GM12801 (cell line): Measurements from ENCODE around the gene ERCC3.

Experiments used
- CTCF ChIP-seq: IDR thresholded peaks from one replicate; pipeline ENCODE4 v1.5.1; 2011; ENCODE audit warnings: control low read depth; ENCODE audit not compliant: insufficient read length; ENCODE audit errors: extremely low read depth

Gene ERCC3

DNA sequence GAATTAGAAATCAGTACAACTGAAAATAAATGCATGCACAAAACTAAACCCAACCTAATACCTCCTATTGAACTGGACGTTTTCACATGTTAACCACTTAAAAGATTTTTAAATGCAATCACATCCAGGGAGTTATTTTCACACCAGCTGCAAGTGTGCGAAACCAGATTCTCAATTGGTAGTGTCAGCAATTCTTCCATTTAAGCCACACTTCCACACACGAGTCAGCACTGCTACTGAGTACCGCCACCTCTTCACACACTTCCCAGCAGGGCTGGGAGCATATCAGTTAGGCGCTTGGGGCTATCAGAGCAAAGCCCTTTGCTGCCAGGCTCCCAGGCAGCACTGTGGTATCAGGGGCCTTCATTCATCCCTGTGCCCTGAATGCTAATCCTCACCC, 14.2 kb downstream of the ERCC3 start:
- TF ChIP-seq CTCF = no peak

DNA sequence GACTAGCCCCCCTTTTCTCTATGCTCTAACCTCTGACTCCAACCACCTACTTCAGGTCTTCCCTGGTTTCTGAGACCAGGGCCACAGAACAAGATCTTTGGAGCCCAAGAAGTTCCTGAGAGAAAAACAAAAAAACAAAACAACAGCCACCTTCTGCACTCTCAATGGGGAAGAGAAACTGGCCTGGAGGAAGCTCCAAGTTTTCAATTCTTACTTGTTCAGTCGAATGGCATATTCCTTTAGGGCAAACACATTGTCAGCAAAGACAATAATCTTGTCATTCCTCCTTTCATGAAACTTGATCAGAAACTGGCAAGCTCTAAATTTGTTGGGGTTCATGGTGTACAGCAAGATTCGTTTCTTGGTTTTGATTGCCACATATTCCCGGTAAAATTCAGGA, 15.0 kb downstream of the ERCC3 start:
- TF ChIP-seq CTCF = no peak

DNA sequence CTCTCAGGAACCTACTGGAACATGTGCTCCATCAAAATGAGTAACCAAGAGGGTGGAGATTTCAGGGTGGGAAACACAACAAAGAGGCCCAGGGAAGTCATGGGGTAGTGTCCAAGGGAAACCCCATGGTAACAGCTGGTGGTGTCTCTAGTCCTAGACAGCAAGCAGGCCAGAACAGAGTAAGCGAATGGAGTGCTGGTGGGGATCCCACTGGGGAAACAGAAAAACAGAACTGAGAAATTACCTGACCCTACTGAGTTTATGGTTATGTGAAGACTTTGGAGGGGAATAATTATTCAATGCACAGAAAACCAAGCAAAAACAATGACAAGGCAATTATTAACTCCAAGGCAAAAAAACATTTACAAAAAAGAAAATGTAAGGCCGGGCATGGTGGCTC, 16.9 kb downstream of the ERCC3 start:
- no peak for TF ChIP-seq CTCF

DNA sequence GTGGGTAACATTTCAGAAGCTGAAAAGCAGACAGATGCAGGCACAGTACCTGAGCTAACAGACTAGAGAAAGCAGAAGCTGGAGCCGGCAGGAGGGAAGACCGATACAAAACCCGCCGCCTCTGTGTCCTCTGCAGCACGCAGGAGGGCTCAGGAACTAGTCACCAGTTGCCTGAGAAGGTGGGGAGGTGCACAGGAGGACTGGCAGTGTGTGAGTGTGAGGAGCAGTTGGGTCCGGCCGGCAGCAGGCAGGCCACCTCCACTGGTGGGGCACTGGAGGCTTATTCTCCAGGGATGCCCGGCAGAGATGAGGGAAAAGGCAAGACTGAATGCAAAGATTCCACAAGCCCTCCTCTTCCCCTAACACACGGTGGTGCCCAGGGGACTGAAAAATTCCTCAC, 18.2 kb downstream of the ERCC3 start:
- no peak for TF ChIP-seq CTCF

DNA sequence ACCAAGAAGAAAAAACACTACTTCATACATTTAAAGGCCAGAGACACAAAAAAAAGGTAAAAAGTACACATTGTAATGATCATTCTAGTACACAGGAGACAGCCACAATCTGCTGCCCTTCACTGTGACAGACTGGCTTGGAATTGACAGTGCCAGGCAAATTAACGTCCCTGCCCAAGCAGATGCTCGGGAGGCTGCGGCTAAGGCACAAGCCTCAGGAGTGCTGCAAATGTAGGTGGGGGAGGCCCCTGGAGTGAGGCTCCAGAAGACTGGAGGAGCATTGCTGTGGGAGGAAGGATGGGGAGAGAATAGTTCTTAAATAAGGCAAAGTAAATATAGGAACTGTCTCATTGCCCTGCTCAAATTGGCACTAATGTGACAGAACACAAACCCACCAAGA, 18.6 kb downstream of the ERCC3 start:
- no peak for TF ChIP-seq CTCF

GRCh38 chr2:127270663-127271062, 23.3 kb downstream of the ERCC3 start:
- TF ChIP-seq CTCF = no peak

GRCh38 chr2:127261804-127262406, 32.0 kb downstream of the ERCC3 start:
- TF ChIP-seq CTCF = no peak
